HG02981 (cell line): ENCODE data around the gene MAMSTR.
"Not testable (repeated sequence)": the region's sequence is repeated elsewhere in the genome, so short reads cannot be mapped to it uniquely, and the experiment has no call there.

Experiments used
- ATAC-seq: cut with Tn5 transposase; IDR thresholded peaks from one replicate; pipeline ENCODE4 v1.9.1; 2021; ENCODE audit warnings: mild to moderate bottlenecking, moderate library complexity; ENCODE audit not compliant: unreplicated experiment

MAMSTR gene

GRCh38 chr19:48687776-48688175 is 31.7 kb downstream of the MAMSTR start:
- ATAC-seq: no peak

GRCh38 chr19:48686637-48687036 is 32.9 kb downstream of the MAMSTR start:
- ATAC-seq: not testable (repeated sequence)

GRCh38 chr19:48686088-48686487 is 33.4 kb downstream of the MAMSTR start:
- no peak for ATAC-seq

GRCh38 chr19:48685583-48685982 is 33.9 kb downstream of the MAMSTR start:
- no peak for ATAC-seq

GRCh38 chr19:48683349-48683748 is 36.2 kb downstream of the MAMSTR start:
- ATAC-seq: no peak

GRCh38 chr19:48681127-48681470 is 38.4 kb downstream of the MAMSTR start:
- no peak for ATAC-seq

- ATAC-seq: no peak
Measured at GRCh38 chr19:48680436-48681126, 38.9 kb downstream of the MAMSTR start.

- not testable (repeated sequence) for ATAC-seq
Measured at GRCh38 chr19:48680006-48680405, 39.5 kb downstream of the MAMSTR start.

GRCh38 chr19:48678201-48678600 is 41.3 kb downstream of the MAMSTR start:
- ATAC-seq: no peak

- no peak for ATAC-seq
Measured at GRCh38 chr19:48676887-48677286, 42.6 kb downstream of the MAMSTR start.

GRCh38 chr19:48676487-48676886 is 43.0 kb downstream of the MAMSTR start:
- ATAC-seq: no peak

- no peak for ATAC-seq
Measured at GRCh38 chr19:48674921-48675824, 44.4 kb downstream of the MAMSTR start.

- no peak for ATAC-seq
Measured at GRCh38 chr19:48674216-48674809, 45.2 kb downstream of the MAMSTR start.

GRCh38 chr19:48673436-48674100 is 46.0 kb downstream of the MAMSTR start:
- ATAC-seq: no peak

GRCh38 chr19:48672994-48673393 is 46.5 kb downstream of the MAMSTR start, which contains the start of gene NTN5:
NTN5 (minus strand) TSS chr19:48673017; CDS start chr19:48670986, 2,031 bp downstream.
- ATAC-seq: no peak

GRCh38 chr19:48671446-48671995 is 48.0 kb downstream of the MAMSTR start:
- no peak for ATAC-seq

- ATAC-seq: no peak
Measured at GRCh38 chr19:48670699-48671445, 48.7 kb downstream of the MAMSTR start.

GRCh38 chr19:48669903-48670668 is 49.4 kb downstream of the MAMSTR start:
- no peak for ATAC-seq

- no peak for ATAC-seq
Measured at GRCh38 chr19:48668761-48669160, 50.8 kb downstream of the MAMSTR start.
